Activated CD4-positive, alpha-beta T cell treated with anti-CD3 and anti-CD28 coated beads, Interleukin-2, amount 50 U/mL, for 16 hours (primary cell): Measurements from ENCODE around the gene MAEA.
A peak's percentile ranks its signal among the peaks of the same experiment; 100 is the strongest.

Experiments used
- DNase-seq: peaks from one replicate; pipeline ENCODE4 v3.0.0-alpha.2; 2020

Gene MAEA

GRCh38 chr4:1337951-1338751 is 48.5 kb downstream of the MAEA start:
- DNase-seq, result no peak

GRCh38 chr4:1338752-1339414 is 49.2 kb downstream of the MAEA start:
- DNase-seq, result no peak

GRCh38 chr4:1339489-1339888 is 49.8 kb downstream of the MAEA start:
- no peak for DNase-seq

GRCh38 chr4:1340181-1340747 is 50.6 kb downstream of the MAEA start:
- no peak for DNase-seq

GRCh38 chr4:1340861-1341260 is 51.2 kb downstream of the MAEA start:
- no peak for DNase-seq

- DNase-seq, result no peak
These were observed 52.3 kb downstream of the MAEA start for GRCh38 chr4:1342003-1342402.

GRCh38 chr4:1344696-1345095 is 55.0 kb downstream of the MAEA start:
- DNase-seq, result no peak

- peak; percentile 48 for DNase-seq
These were observed 56.5 kb downstream of the MAEA start for GRCh38 chr4:1345903-1346780.

- peak; percentile 100 for DNase-seq
These were observed 57.2 kb downstream of the MAEA start, which contains the start of gene UVSSA for GRCh38 chr4:1346781-1347409. UVSSA (plus strand) TSS chr4:1347208; CDS start chr4:1348092, 884 bp downstream.

- DNase-seq, result peak; percentile 63
These were observed 57.7 kb downstream of the MAEA start for GRCh38 chr4:1347410-1347864.

- DNase-seq, result no peak
These were observed 58.4 kb downstream of the MAEA start for GRCh38 chr4:1348014-1348513.

GRCh38 chr4:1348746-1349145 is 59.1 kb downstream of the MAEA start:
- DNase-seq, result no peak

GRCh38 chr4:1349359-1350168 is 59.9 kb downstream of the MAEA start:
- DNase-seq, result no peak

GRCh38 chr4:1350169-1350520 is 60.5 kb downstream of the MAEA start:
- DNase-seq, result no peak

GRCh38 chr4:1351854-1352566 is 62.3 kb downstream of the MAEA start:
- peak; percentile 88 for DNase-seq

GRCh38 chr4:1352567-1352900 is 62.8 kb downstream of the MAEA start:
- DNase-seq, result no peak

GRCh38 chr4:1353186-1354055 is 63.7 kb downstream of the MAEA start:
- no peak for DNase-seq

- DNase-seq, result no peak
These were observed 64.7 kb downstream of the MAEA start for GRCh38 chr4:1354136-1354982.

- no peak for DNase-seq
These were observed 65.2 kb downstream of the MAEA start for GRCh38 chr4:1354983-1355275.
